SK-N-MC (cell line): ENCODE data around the gene AMFR.

Experiments
- DNase-seq: peaks from one replicate; pipeline ENCODE4 v3.0.0-alpha.2; 2011; ENCODE audit warnings: low read depth, low spot score
- H3K27ac ChIP-seq: fragments of 200-600 bp; sonication (generic); 2 replicates; pipeline ENCODE4 v1.5.1; 2016; ENCODE audit warnings: mixed run types
- H3K36me3 ChIP-seq: fragments of 200-600 bp; sonication (generic); 2 replicates; pipeline ENCODE4 v1.6.1; 2017; ENCODE audit warnings: antibody characterized with exemption, low read length, mixed read lengths; ENCODE audit not compliant: insufficient read depth
- H3K4me3 ChIP-seq: fragments of 200-600 bp; sonication (generic); 2 replicates; pipeline ENCODE4 v1.5.1; 2016
- H3K9ac ChIP-seq: fragments of 200-600 bp; sonication (generic); 2 replicates; pipeline ENCODE4 v1.8.0; 2017; ENCODE audit warnings: mixed run types, mixed read lengths; ENCODE audit not compliant: insufficient read length
- H3K9me3 ChIP-seq: fragments of 200-600 bp; sonication (generic); 2 replicates; pipeline ENCODE4 v1.6.1; 2017; ENCODE audit warnings: low read depth, mild to moderate bottlenecking, antibody characterized with exemption, low read length, moderate library complexity, mixed read lengths
- EZH2 ChIP-seq: fragments of 200-600 bp; sonication (generic); IDR thresholded peaks from one replicate; pipeline ENCODE4 v1.6.1; 2017; ENCODE audit warnings: antibody characterized with exemption
- FOXP2 ChIP-seq: optimal IDR thresholded peaks from 2 replicates; pipeline ENCODE3; 2011; ENCODE audit warnings: mild to moderate bottlenecking, moderate library complexity; ENCODE audit not compliant: insufficient read depth; ENCODE audit errors: extremely low read length, control extremely low read depth
- POLR2AphosphoS5 ChIP-seq: IDR thresholded peaks from 2 replicates; pipeline ENCODE4 v1.6.1; 2012; ENCODE audit warnings: mild to moderate bottlenecking, low read depth, low read length, borderline replicate concordance

The AMFR gene

GRCh38 chr16:56345406-56346050, 79.8 kb downstream of the AMFR start:
- DNase-seq = no peak
- no peak overlapping the region for H3K27ac ChIP-seq
- H3K36me3 ChIP-seq = no peaks in the 10 kb centered on the region
- no peaks in the 10 kb centered on the region for H3K9me3 ChIP-seq
- no peak for TF ChIP-seq POLR2AphosphoS5
- TF ChIP-seq FOXP2 = no peak
- H3K4me3 ChIP-seq = no peak overlapping the region
- H3K9ac ChIP-seq = no peak overlapping the region

GRCh38 chr16:56344518-56345405, 80.6 kb downstream of the AMFR start:
- H3K27ac ChIP-seq = no peak overlapping the region
- H3K9me3 ChIP-seq = no peaks in the 10 kb centered on the region
- DNase-seq = no peak
- no peak overlapping the region for H3K9ac ChIP-seq
- no peak for TF ChIP-seq EZH2
- TF ChIP-seq POLR2AphosphoS5 = no peak
- TF ChIP-seq FOXP2 = no peak
- no peaks in the 10 kb centered on the region for H3K36me3 ChIP-seq
- no peak overlapping the region for H3K4me3 ChIP-seq

GRCh38 chr16:56343661-56344517, 81.5 kb downstream of the AMFR start:
- no peaks in the 10 kb centered on the region for H3K36me3 ChIP-seq
- no peaks in the 10 kb centered on the region for H3K9me3 ChIP-seq
- no peak overlapping the region for H3K9ac ChIP-seq
- DNase-seq = no peak
- no peak for TF ChIP-seq EZH2
- TF ChIP-seq POLR2AphosphoS5 = no peak
- no peak for TF ChIP-seq FOXP2
- no peak overlapping the region for H3K4me3 ChIP-seq
- H3K27ac ChIP-seq = no peak overlapping the region

GRCh38 chr16:56341656-56342399, 83.5 kb downstream of the AMFR start:
- DNase-seq = no peak
- Histone ChIP-seq H3K27ac (no peak overlapping the region), H3K4me3 (no peak overlapping the region), H3K36me3 (no peaks in the 10 kb centered on the region), H3K9ac (no peak overlapping the region), H3K9me3 (no peaks in the 10 kb centered on the region)
- TF ChIP-seq FOXP2 (no peak), EZH2 (no peak), POLR2AphosphoS5 (no peak)

DNA sequence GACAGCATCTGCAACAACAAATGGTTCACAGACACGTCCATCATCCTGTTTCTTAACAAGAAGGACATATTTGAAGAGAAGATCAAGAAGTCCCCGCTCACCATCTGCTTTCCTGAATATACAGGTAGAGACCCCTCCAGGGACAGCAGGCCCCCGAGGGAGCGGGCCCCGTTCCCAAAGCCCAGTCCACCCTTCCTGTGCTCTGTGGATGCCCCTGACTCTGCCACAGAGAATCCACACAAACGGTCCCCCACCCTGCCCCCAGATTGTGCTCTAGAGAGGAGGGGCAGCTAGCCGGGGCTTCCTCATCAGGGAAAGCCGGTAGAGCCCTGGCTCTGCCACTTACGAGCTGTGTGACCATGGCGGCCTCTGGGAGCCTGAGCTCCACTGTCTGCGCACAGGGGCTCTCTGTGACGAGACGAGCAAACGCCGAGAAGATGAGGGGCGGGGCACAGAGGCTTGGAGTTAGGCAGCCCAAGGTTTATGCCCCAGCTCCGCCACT, 84.4 kb downstream of the AMFR start:
- Histone ChIP-seq H3K36me3 (no peaks in the 10 kb centered on the region), H3K4me3 (no peak overlapping the region), H3K9me3 (no peaks in the 10 kb centered on the region), H3K9ac (no peak overlapping the region), H3K27ac (no peak overlapping the region)
- DNase-seq = no peak
- no peak for TF ChIP-seq EZH2
- TF ChIP-seq POLR2AphosphoS5 = no peak
- TF ChIP-seq FOXP2 = no peak

- no peaks in the 10 kb centered on the region for H3K36me3 ChIP-seq
- no peak overlapping the region for H3K4me3 ChIP-seq
- no peak for DNase-seq
- H3K27ac ChIP-seq = no peak overlapping the region
- no peaks in the 10 kb centered on the region for H3K9me3 ChIP-seq
- H3K9ac ChIP-seq = no peak overlapping the region
- TF ChIP-seq FOXP2 (no peak), EZH2 (no peak), POLR2AphosphoS5 (no peak)
Observed at GRCh38 chr16:56340416-56340815, 84.9 kb downstream of the AMFR start.

DNA sequence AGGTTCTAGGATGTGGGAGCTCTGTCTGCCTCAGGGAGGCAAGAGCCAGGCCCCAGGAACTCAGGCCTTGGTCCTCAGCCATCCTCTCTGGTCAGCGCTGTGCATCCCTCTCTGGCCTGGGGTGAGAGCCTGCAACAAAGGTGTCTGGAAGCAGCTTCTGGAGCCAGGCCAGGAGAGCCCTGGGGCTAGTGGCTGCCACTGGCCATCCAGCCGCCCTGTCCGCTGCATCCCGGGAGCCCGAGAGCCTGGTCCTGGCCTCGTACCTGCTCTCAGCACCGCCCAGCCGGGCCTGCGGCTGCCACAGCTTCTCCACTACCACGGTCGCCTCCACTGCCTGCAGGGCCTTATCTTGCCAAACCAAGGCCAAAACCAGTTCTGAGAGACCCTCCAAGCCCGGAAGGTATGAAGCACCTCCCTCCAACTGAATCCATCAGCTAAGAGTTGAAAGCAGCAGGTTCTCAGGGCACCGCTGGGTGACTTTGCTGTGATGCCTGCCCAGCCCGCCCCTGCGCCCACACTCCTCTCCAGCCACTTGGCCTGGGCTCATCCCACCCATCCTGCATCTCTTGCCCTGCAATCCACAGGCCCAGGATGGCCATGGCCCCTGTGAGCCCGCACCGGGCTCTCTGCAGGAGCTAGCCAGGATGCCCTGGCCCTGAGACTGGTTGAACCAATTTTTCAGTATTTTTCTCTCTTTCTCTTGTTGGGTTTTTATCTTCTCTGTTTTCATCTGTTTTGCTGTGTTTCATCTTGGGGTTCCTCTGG, 85.7 kb downstream of the AMFR start:
- DNase-seq = no peak
- H3K9ac ChIP-seq = no peak overlapping the region
- H3K27ac ChIP-seq = no peak overlapping the region
- H3K4me3 ChIP-seq = no peak overlapping the region
- no peaks in the 10 kb centered on the region for H3K9me3 ChIP-seq
- no peaks in the 10 kb centered on the region for H3K36me3 ChIP-seq
- TF ChIP-seq FOXP2 (no peak), EZH2 (no peak), POLR2AphosphoS5 (no peak)
